HEK293 (cell line): ENCODE results near the gene MLIP.

ENCODE experiments used
- CTCF ChIA-PET: fragments of 350-600 bp; formaldehyde crosslinking; extraction: SDS; loops from one replicate; lab custom pipeline; 2021; ENCODE audit warnings: antibody characterized with exemption; lab: Yijun Ruan, JAX
- POLR2A ChIA-PET: fragments of 300-600 bp; formaldehyde crosslinking; extraction: SDS; loops from one replicate; lab custom pipeline; 2020; ENCODE audit warnings: antibody characterized with exemption, inconsistent platforms; lab: Yijun Ruan, JAX
- H3K27ac ChIP-seq: fragments of 200-500 bp; sonication (Bioruptor generic); 2 replicates; pipeline ENCODE4 v1.5.1; 2014; ENCODE audit warnings: low read depth, low read length, control low read depth, inconsistent platforms; ENCODE audit errors: extremely low read depth
- H3K36me3 ChIP-seq, 2 experiments: fragments of 200-500 bp in 1 of 2; sonication (Bioruptor generic) in 1 of 2; 1 replicate in 1 of 2; 2 replicates in 1 of 2; pipeline ENCODE4 v1.5.1; 2014 to 2017; ENCODE audit warnings: inconsistent platforms in 2 of 2, low read length in 2 of 2; ENCODE audit not compliant: control insufficient read depth in 2 of 2, insufficient read depth in 1 of 2
- H3K4me1 ChIP-seq: fragments of 200-500 bp; sonication (Bioruptor generic); 2 replicates; pipeline ENCODE4 v1.5.1; 2014; ENCODE audit warnings: mild to moderate bottlenecking, low read length, inconsistent platforms; ENCODE audit not compliant: control insufficient read depth, insufficient read depth
- H3K4me3 ChIP-seq: 2 replicates; pipeline ENCODE4 v1.5.1; 2011; ENCODE audit warnings: low read depth, mild to moderate bottlenecking, control low read depth, low read length, moderate library complexity
- H3K9me3 ChIP-seq: fragments of 200-500 bp; sonication (Bioruptor generic); 2 replicates; pipeline ENCODE4 v1.5.1; 2014; ENCODE audit warnings: low read depth, low read length, inconsistent platforms; ENCODE audit not compliant: control insufficient read depth, insufficient read depth
- GLIS2 ChIP-seq: fragments of 450-650 bp; formaldehyde crosslinking; IDR thresholded peaks from 2 replicates; pipeline ENCODE4 v1.5.1; 2016; ENCODE audit warnings: missing biosample characterization, missing genetic modification characterization
- MEIS1 ChIP-seq: sonication (generic); formaldehyde crosslinking; IDR thresholded peaks from 2 replicates; pipeline ENCODE4 v1.8.1; 2022; ENCODE audit warnings: missing genetic modification reagents, mild to moderate bottlenecking, borderline replicate concordance
- MYNN ChIP-seq: fragments of 450-650 bp; formaldehyde crosslinking; IDR thresholded peaks from 2 replicates; pipeline ENCODE4 v1.5.1; 2016; ENCODE audit warnings: missing biosample characterization, missing genetic modification characterization, borderline replicate concordance
- REPIN1 ChIP-seq: fragments of 450-650 bp; formaldehyde crosslinking; IDR thresholded peaks from 2 replicates; pipeline ENCODE4 v1.5.1; 2017; ENCODE audit warnings: missing biosample characterization, missing genetic modification characterization, low read depth
- ZBTB17 ChIP-seq: fragments of 450-650 bp; formaldehyde crosslinking; IDR thresholded peaks from 2 replicates; pipeline ENCODE4 v1.5.1; 2016; ENCODE audit warnings: missing biosample characterization, missing genetic modification characterization
- ZBTB48 ChIP-seq: fragments of 450-650 bp; formaldehyde crosslinking; IDR thresholded peaks from 2 replicates; pipeline ENCODE4 v1.5.1; 2016; ENCODE audit warnings: missing biosample characterization, missing genetic modification characterization
- ZFP3 ChIP-seq: fragments of 450-650 bp; formaldehyde crosslinking; IDR thresholded peaks from 2 replicates; pipeline ENCODE4 v1.5.1; 2016; ENCODE audit warnings: low read depth, missing biosample characterization, missing genetic modification characterization
- ZNF114 ChIP-seq: fragments of 450-650 bp; formaldehyde crosslinking; IDR thresholded peaks from 2 replicates; pipeline ENCODE4 v1.5.0; 2017; ENCODE audit warnings: missing biosample characterization, missing genetic modification characterization
- ZNF133 ChIP-seq: fragments of 450-650 bp; formaldehyde crosslinking; IDR thresholded peaks from 2 replicates; pipeline ENCODE4 v1.5.1; 2016; ENCODE audit warnings: missing biosample characterization, missing genetic modification characterization
- ZNF16 ChIP-seq: fragments of 450-650 bp; formaldehyde crosslinking; IDR thresholded peaks from 2 replicates; pipeline ENCODE4 v1.5.1; 2016; ENCODE audit warnings: low read depth, missing biosample characterization, missing genetic modification characterization
- ZNF174 ChIP-seq: fragments of 450-650 bp; formaldehyde crosslinking; IDR thresholded peaks from 2 replicates; pipeline ENCODE4 v1.5.0; 2017; ENCODE audit warnings: missing biosample characterization, mild to moderate bottlenecking, missing genetic modification characterization
- ZNF221 ChIP-seq: fragments of 450-650 bp; formaldehyde crosslinking; IDR thresholded peaks from 2 replicates; pipeline ENCODE4 v1.5.1; 2017; ENCODE audit warnings: missing biosample characterization, missing genetic modification characterization, borderline replicate concordance
- ZNF239 ChIP-seq: fragments of 450-650 bp; formaldehyde crosslinking; IDR thresholded peaks from 2 replicates; pipeline ENCODE4 v1.5.1; 2016; ENCODE audit warnings: missing biosample characterization, missing genetic modification characterization
- ZNF549 ChIP-seq: fragments of 450-650 bp; IDR thresholded peaks from 2 replicates; pipeline ENCODE4 v1.5.1; 2018; ENCODE audit warnings: missing biosample characterization, missing genetic modification characterization, mild to moderate bottlenecking, inconsistent platforms, moderate library complexity
- ZNF624 ChIP-seq: fragments of 450-650 bp; formaldehyde crosslinking; IDR thresholded peaks from 2 replicates; pipeline ENCODE4 v1.5.1; 2017; ENCODE audit warnings: missing biosample characterization, missing genetic modification characterization
- ZNF677 ChIP-seq: fragments of 450-650 bp; IDR thresholded peaks from 2 replicates; pipeline ENCODE4 v1.5.0; 2018; ENCODE audit warnings: missing biosample characterization, mild to moderate bottlenecking, missing genetic modification characterization, moderate library complexity
- ZNF792 ChIP-seq: fragments of 450-650 bp; formaldehyde crosslinking; IDR thresholded peaks from 2 replicates; pipeline ENCODE4 v1.5.1; 2016; ENCODE audit warnings: missing biosample characterization, missing genetic modification characterization
- ZSCAN23 ChIP-seq: fragments of 450-650 bp; formaldehyde crosslinking; IDR thresholded peaks from 2 replicates; pipeline ENCODE4 v1.5.1; 2016; ENCODE audit warnings: missing biosample characterization, missing genetic modification characterization
- TF ChIP-seq, protein P1 (sequence below): fragments of 450-650 bp; formaldehyde crosslinking; IDR thresholded peaks from 2 replicates; pipeline ENCODE4 v1.5.1; 2016; ENCODE audit warnings: missing biosample characterization, missing genetic modification characterization
- TF ChIP-seq, protein P2 (sequence below): fragments of 450-650 bp; formaldehyde crosslinking; IDR thresholded peaks from 2 replicates; pipeline ENCODE4 v1.5.1; 2016; ENCODE audit warnings: missing biosample characterization, missing genetic modification characterization
- TF ChIP-seq, protein P3 (sequence below): fragments of 450-650 bp; formaldehyde crosslinking; IDR thresholded peaks from 2 replicates; pipeline ENCODE4 v1.5.1; 2016; ENCODE audit warnings: missing biosample characterization, missing genetic modification characterization
- TF ChIP-seq, protein P4 (sequence below): fragments of 450-650 bp; formaldehyde crosslinking; IDR thresholded peaks from 2 replicates; pipeline ENCODE4 v1.5.1; 2016; ENCODE audit warnings: missing biosample characterization, missing genetic modification characterization
- TF ChIP-seq, protein P5 (sequence below): fragments of 450-650 bp; formaldehyde crosslinking; IDR thresholded peaks from 2 replicates; pipeline ENCODE4 v1.5.1; 2016; ENCODE audit warnings: missing biosample characterization, missing genetic modification characterization
- TF ChIP-seq, protein P6 (sequence below): fragments of 450-650 bp; formaldehyde crosslinking; IDR thresholded peaks from 2 replicates; pipeline ENCODE4 v1.5.1; 2017; ENCODE audit warnings: missing biosample characterization, missing genetic modification characterization
- TF ChIP-seq, protein P7 (sequence below): fragments of 450-650 bp; formaldehyde crosslinking; IDR thresholded peaks from 2 replicates; pipeline ENCODE4 v1.5.1; 2016; ENCODE audit warnings: missing biosample characterization, missing genetic modification characterization

The MLIP gene

DNA sequence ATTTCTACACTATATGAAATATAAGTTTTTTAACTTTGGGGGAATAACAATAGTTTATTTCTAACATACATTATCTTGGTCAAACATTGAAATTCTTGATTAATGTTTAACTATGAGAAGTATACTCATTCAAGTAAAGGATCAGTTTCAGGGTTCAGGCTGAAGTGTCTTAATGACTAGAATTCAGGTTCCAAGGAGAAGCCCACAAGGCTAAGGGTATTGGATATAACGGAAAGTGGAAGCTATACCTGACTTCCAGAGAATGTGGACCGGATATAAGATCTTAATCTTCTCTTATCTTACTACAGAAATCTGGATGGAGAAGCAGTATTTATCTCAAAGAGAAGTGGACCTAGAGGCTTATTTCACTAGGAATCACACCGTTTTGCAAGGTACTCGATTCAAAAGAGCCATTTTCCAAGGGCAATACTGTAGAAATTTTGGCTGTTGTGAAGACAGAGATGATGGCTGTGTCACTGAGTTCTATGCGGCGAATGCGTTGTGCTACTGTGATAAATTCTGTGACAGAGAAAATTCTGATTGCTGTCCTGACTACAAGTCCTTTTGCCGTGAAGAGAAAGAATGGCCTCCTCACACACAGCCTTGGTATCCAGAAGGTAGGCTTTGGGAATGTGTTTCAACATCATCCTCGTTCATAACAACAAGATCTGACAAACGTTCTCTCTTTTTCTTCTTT lies 197.2 kb downstream of the MLIP start, which contains the start of gene TINAG:
TINAG (plus strand) TSS at position 153 of the 697 bp plus-strand sequence; CDS start at position 263, 110 bp downstream.
- Histone ChIP-seq H3K4me1 (no peaks in the 10 kb centered on the region), H3K27ac (no peak within 1 kb of the TSS), H3K36me3 (no peaks in the 10 kb centered on the region), H3K4me3 (no peak within 1 kb of the TSS), H3K9me3 (no peaks in the 10 kb centered on the region)
- ChIA-PET POLR2A (no interaction called here), CTCF (no interaction called here)
- TF ChIP-seq ZNF624 (tag by site-specific recombination) (no peak), ZFP3 (no peak), ZNF133 (tag by site-specific recombination) (no peak), ZNF792 (tag by site-specific recombination) (no peak), ZBTB48 (no peak), ZNF114 (tag by site-specific recombination) (no peak), ZNF16 (no peak), GLIS2 (tag by site-specific recombination) (no peak), ZNF239 (tag by site-specific recombination) (no peak), MYNN (no peak), ZNF174 (tag by site-specific recombination) (no peak), ZBTB17 (tag by site-specific recombination) (no peak)
- TF ChIP-seq, protein P1, sequence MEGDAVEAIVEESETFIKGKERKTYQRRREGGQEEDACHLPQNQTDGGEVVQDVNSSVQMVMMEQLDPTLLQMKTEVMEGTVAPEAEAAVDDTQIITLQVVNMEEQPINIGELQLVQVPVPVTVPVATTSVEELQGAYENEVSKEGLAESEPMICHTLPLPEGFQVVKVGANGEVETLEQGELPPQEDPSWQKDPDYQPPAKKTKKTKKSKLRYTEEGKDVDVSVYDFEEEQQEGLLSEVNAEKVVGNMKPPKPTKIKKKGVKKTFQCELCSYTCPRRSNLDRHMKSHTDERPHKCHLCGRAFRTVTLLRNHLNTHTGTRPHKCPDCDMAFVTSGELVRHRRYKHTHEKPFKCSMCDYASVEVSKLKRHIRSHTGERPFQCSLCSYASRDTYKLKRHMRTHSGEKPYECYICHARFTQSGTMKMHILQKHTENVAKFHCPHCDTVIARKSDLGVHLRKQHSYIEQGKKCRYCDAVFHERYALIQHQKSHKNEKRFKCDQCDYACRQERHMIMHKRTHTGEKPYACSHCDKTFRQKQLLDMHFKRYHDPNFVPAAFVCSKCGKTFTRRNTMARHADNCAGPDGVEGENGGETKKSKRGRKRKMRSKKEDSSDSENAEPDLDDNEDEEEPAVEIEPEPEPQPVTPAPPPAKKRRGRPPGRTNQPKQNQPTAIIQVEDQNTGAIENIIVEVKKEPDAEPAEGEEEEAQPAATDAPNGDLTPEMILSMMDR (tag by site-specific recombination) = no peak
- TF ChIP-seq, protein P2, sequence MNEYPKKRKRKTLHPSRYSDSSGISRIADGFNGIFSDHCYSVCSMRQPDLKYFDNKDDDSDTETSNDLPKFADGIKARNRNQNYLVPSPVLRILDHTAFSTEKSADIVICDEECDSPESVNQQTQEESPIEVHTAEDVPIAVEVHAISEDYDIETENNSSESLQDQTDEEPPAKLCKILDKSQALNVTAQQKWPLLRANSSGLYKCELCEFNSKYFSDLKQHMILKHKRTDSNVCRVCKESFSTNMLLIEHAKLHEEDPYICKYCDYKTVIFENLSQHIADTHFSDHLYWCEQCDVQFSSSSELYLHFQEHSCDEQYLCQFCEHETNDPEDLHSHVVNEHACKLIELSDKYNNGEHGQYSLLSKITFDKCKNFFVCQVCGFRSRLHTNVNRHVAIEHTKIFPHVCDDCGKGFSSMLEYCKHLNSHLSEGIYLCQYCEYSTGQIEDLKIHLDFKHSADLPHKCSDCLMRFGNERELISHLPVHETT = no peak
- TF ChIP-seq, protein P3, sequence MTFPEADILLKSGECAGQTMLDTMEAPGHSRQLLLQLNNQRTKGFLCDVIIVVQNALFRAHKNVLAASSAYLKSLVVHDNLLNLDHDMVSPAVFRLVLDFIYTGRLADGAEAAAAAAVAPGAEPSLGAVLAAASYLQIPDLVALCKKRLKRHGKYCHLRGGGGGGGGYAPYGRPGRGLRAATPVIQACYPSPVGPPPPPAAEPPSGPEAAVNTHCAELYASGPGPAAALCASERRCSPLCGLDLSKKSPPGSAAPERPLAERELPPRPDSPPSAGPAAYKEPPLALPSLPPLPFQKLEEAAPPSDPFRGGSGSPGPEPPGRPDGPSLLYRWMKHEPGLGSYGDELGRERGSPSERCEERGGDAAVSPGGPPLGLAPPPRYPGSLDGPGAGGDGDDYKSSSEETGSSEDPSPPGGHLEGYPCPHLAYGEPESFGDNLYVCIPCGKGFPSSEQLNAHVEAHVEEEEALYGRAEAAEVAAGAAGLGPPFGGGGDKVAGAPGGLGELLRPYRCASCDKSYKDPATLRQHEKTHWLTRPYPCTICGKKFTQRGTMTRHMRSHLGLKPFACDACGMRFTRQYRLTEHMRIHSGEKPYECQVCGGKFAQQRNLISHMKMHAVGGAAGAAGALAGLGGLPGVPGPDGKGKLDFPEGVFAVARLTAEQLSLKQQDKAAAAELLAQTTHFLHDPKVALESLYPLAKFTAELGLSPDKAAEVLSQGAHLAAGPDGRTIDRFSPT (tag by site-specific recombination) = no peak
- TF ChIP-seq, protein P4, sequence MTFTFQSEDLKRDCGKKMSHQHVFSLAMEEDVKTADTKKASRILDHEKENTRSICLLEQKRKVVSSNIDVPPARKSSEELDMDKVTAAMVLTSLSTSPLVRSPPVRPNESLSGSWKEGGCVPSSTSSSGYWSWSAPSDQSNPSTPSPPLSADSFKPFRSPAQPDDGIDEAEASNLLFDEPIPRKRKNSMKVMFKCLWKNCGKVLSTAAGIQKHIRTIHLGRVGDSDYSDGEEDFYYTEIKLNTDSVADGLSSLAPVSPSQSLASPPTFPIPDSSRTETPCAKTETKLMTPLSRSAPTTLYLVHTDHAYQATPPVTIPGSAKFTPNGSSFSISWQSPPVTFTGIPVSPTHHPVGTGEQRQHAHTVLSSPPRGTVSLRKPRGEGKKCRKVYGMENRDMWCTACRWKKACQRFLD (tag by site-specific recombination) = no peak

DNA sequence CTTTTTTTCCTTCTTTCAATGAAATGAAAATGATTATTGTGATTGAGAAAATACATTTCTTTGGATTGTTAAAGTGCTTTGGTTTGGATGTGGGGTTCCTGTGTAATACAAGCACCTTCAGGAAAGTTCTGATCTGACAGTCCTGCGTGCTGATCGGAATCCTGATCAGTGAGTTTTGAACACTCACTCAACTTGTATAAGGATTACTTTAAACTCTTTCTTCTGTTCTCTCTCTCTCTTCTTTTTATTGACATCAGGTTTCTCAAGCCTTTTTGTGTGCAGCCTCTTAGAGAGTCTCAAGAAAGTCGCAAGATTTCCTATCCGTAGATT lies 197.7 kb downstream of the MLIP start:
- ChIA-PET POLR2A (no interaction called here), CTCF (no interaction called here)
- H3K36me3 ChIP-seq = no peaks in the 10 kb centered on the region
- no peaks in the 10 kb centered on the region for H3K4me1 ChIP-seq
- no peaks in the 10 kb centered on the region for H3K9me3 ChIP-seq
- H3K27ac ChIP-seq = no peak overlapping the region
- H3K4me3 ChIP-seq = no peak overlapping the region
- TF ChIP-seq, protein P5, sequence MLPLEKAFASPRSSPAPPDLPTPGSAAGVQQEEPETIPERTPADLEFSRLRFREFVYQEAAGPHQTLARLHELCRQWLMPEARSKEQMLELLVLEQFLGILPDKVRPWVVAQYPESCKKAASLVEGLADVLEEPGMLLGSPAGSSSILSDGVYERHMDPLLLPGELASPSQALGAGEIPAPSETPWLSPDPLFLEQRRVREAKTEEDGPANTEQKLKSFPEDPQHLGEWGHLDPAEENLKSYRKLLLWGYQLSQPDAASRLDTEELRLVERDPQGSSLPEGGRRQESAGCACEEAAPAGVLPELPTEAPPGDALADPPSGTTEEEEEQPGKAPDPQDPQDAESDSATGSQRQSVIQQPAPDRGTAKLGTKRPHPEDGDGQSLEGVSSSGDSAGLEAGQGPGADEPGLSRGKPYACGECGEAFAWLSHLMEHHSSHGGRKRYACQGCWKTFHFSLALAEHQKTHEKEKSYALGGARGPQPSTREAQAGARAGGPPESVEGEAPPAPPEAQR (tag by site-specific recombination) = no peak
- TF ChIP-seq ZNF549 (no peak), ZSCAN23 (tag by site-specific recombination) (no peak), REPIN1 (tag by site-specific recombination) (no peak), ZNF677 (tag by site-specific recombination) (no peak), ZNF221 (tag by site-specific recombination) (no peak), MEIS1 (CRISPR knock-in tag) (no peak)
- TF ChIP-seq, protein P6, sequence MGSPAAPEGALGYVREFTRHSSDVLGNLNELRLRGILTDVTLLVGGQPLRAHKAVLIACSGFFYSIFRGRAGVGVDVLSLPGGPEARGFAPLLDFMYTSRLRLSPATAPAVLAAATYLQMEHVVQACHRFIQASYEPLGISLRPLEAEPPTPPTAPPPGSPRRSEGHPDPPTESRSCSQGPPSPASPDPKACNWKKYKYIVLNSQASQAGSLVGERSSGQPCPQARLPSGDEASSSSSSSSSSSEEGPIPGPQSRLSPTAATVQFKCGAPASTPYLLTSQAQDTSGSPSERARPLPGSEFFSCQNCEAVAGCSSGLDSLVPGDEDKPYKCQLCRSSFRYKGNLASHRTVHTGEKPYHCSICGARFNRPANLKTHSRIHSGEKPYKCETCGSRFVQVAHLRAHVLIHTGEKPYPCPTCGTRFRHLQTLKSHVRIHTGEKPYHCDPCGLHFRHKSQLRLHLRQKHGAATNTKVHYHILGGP (tag by site-specific recombination) = no peak
- TF ChIP-seq, protein P7, sequence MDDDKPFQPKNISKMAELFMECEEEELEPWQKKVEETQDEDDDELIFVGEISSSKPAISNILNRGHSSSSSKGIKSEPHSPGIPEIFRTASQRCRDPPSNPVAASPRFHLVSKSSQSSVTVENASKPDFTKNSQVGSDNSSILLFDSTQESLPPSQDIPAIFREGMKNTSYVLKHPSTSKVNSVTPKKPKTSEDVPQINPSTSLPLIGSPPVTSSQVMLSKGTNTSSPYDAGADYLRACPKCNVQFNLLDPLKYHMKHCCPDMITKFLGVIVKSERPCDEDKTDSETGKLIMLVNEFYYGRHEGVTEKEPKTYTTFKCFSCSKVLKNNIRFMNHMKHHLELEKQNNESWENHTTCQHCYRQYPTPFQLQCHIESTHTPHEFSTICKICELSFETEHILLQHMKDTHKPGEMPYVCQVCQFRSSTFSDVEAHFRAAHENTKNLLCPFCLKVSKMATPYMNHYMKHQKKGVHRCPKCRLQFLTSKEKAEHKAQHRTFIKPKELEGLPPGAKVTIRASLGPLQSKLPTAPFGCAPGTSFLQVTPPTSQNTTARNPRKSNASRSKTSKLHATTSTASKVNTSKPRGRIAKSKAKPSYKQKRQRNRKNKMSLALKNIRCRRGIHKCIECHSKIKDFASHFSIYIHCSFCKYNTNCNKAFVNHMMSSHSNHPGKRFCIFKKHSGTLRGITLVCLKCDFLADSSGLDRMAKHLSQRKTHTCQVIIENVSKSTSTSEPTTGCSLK (tag by site-specific recombination) = no peak
